Activated CD4-positive, alpha-beta T cell treated with anti-CD3 and anti-CD28 coated beads for 48 hours (primary cell): Measurements from ENCODE around the gene CCDC8.
"Not testable (repeated sequence)": the region's sequence is repeated elsewhere in the genome, so short reads cannot be mapped to it uniquely, and the experiment has no call there.

Source experiments
- DNase-seq: peaks from one replicate; pipeline ENCODE4 v3.0.0-alpha.2; 2020

CCDC8 gene

DNA sequence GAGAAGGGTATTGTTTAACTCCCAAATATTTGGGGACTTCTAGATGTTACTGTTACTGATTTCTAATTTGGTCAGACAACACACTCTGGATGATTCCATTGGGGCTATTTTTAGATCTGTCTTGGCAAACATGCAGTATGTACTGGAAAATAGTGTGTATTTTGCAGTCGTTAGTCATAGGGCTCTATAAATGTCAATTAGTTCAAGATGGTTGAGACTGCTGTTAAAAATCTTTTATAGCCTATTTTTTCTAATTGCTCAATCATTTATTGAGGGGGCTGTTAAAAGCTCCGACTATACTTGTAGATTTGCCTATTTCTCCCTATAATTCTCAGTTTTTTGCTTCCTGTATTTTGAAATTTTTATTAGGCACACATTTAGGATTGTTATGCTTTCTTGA, 35.1 kb downstream of the CCDC8 start:
- no peak for DNase-seq

DNA sequence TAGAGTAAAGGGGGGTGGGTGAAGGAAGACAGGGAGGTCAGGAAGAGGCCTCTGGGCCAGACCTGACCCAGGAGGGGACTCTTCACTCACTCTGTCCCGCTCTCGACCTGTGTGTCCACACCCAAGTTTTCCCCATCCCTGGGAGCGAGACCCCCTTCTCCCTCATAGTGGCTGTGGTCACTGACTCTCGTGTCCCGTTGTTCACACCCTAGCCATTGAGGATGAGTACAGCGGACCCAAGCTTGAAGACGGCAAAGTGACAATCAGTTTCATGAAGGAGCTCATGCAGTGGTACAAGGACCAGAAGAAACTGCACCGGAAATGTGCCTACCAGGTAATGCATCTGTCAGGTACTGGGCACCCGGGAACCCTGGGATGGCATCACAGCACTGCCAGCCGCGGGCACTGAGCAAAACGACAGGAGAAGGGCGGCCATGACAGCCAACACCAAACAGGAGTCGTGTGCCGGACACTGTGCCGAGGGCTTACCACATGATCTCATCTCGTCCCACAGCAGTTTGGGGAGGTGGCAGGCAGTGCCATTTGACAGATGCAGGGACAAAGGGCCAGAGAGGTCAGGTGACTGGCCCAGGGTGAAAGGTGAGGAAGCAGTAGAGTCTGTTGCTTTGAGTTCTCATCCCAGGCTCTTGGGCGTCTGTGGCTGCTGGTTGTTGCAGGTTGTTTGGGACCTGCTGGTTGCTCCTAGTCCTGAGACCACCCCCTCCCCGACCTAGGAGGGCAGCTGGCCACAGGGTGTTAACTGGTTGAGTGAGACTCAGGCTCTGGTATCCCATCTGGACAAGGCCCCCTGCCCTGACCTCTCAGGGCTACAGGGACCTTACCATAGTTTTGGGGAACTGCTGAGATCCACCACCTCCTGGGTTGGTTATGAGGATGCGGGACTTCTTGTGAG, 36.9 kb downstream of the CCDC8 start:
- DNase-seq: peak; percentile 1

DNA sequence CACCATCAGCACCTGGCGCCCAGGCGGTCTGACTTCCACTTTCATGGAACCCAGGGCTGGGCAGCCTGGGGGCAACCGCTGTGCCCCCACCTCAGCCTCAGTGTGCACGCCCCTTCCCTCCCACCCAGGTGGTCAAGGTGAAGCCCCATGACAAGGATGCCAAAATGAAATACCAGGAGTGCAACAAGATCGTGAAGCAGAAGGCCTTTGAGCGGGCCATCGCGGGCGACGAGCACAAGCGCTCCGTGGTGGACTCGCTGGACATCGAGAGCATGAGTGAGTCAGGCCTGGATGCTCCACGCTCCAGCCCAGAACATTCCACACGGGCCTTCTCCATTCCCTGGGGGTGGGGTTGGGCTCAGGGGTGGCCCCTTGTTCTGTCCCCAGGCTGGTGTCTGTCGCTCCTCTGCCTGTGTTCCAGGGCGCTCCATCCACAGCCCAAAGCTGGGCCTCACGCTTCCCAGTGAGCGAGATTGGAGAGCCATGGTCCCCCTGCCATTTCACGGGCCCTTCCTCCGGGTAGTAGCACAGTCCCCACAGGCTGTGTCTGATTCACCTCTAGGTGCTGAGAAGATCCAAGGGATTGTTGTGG, 37.8 kb downstream of the CCDC8 start:
- not testable (repeated sequence) for DNase-seq

DNA sequence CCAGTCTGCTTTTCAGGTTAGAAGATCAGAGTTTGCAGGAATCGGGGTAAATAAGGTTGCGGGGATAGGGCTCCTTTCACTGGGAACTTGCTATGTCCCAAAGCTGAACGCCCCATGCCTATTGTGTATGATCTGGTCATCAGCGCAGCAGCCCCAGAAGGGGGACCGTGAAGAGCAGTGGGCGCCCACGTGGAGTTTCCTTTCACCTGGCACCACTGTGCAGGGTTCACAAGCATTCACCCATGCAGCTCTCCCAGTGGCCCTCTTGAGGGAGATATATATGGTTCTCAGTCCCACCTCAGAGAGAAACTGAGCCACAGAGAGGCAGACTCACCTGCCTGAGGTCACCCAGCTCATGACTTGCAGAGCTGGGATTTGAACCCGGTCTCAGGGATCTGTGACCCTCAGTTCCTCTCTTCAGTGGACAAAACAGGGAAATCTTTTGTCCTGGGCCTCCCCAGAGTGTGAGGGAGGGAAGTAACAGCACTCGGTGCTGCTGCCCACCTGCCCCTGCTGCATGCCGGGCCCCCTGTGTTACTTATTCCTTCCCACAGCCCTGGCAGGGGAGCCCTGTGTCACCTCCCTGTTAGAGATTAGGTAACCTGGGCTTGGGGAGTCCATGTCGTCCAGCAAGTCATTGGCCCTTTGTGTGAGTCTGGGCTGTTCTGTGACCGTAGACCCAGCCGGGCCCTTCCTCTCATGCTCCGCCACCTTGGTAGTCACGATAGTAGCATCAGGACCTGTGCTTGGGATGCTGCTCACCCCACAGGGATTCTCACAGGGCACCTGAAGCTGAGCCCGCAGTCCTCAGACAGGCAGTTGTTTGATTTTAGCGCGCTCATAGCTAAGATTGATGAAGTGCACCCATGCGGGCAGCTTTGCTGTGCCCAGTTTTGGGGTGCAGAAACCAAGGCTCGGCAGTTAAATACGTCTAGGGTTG, 38.6 kb downstream of the CCDC8 start:
- DNase-seq: peak; percentile 0

DNA sequence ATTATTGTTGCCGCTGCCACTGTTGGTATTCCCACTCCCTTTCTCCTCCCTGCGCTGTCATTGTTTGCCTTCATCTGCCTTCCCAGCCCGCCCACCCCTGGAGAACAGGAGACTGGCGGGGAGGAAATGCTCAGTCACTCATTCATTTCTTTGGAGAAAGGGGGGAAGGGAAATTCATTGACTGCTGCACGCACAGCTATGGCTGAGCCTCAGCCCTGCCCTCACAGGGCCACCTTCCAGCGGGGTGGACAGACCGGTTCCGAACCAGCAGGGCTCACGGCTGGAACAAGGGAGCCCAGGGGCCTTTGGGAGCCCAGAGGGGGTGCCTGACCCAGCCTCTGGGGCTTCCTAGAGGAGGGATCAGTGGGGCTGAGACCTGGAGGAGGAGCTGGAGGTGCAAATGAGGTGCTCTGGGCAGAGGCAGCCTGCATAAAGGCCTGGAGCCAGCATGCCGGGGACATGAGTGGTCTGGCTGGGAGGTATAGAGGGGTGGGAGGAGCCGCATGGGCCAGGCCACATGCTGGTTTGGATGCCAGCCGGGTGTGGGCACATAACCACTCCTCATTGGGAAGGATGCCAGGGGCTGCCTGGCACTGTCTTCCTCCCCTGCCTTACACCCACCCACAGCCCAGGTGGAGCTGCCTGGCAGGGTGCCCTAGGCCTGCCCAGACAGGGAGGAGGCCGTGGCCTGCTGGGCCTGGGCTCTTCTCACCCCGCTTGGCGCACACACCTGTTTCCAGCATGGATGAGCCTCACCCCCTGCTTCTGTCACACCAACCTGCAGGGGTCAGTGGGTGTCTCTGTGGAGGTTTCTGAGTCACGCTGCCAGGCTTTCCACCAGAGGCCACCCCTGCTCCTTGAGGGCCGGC, 39.6 kb downstream of the CCDC8 start:
- peak; percentile 1 for DNase-seq

DNA sequence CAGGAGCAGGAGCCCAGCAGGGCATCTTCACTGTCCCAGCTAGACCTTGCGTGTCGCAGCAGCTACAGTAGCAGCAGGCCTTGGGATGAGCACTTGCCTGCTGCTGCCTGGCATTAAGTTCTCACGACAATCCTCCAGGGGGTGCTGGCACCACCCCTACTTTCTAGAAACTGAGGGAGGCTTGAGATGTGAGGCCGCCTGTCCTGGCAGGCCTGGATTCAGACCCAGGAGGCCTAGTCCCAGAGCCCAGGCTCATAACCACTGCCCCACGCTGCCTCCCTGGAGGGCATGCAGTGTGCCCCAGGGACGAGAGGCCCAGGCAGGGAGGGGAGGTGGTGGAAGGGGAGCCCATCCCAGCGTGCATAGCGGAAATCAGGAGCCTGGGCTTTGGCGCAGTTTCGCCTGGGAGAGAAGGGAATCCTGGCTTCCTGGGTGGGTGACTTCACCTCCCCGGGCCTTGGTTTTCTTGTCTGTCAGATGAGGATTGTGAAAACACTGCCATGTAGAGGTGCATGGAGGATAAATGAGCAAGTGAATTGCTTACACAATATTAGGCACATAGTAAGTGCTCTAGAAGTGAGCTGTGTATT, 40.4 kb downstream of the CCDC8 start:
- DNase-seq: peak; percentile 1

DNA sequence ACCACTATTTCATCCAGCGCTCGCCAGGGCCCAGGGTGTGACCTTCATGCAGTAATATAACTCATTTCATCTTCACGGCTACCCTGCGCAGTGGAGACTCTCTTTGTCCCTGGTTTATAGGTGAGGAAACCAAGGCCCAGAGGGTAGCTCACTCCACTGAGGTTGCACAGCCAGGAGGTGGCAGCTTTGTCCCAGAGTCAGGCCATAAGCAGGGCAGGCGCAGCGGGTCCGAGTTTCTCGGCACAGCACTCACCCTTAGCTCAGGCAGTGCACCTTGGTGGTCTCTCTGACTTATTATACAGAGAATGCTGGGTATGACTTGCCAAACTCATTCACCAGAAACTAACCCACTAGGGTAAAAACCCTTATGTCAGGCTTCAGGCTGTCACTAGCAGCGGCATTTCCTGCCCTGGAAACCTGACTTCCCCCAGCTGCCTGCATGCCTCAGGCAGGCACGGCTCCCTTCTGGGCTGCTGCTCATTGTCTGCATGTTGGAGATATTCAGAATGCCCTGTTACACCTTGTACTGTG, 41.9 kb downstream of the CCDC8 start:
- DNase-seq: peak; percentile 9

DNA sequence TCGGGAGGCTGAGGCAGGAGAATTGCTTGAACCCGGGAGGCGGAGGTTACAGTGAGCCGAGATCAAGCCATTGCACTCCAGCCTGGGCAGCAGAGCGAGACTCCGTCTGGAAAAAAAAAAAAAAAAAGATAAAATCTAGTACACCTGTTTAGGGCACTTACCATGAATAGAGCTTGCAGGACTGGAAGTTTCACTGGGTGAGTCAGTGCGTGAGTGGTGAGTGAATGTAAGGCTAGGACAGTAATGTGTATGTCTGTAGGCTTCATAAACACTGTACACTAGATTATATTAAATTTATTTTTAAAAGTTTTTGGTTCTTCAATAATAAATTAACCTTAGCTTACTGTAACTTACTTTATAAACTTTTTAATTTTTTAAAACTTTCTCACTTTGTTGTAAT, 43.5 kb downstream of the CCDC8 start:
- DNase-seq: peak; percentile 44

DNA sequence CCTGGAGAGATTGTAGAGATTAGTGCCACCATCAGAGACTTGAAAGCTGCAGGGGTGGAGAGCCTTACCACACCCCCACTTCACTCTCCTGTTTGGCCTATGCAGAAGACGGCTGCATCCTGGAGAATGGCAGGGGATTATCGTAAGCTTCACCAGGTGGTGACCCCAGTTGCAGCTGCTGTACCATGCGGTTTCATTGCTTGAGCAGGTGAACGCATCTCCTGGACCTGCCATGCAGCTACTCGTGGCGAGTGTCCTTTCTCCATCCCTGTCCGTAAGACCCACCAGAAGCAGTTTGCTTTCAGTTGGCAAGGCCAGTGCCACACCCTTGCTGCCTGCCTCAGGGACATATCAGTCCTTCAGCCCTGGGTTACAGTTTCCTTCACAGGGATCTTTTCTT, 45.2 kb downstream of the CCDC8 start:
- peak; percentile 0 for DNase-seq

DNA sequence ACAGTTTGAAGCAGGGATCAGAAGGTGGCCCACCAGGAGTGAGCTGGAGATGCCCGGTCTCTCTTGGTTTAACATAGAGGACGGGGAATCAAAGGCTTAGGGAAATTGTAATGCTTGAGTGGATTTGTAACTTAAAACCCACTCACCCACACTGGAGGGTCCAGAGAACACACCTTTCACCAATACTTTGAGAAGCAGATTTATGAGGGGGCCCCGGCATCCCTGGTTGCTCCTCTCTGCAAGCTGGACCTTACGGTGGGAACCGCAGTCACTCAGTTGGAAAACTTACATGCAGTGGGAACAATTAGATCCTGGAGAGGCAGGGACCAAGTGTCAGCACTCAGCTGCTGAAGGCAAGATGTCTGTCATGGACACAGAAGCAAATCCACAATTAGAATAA, 45.9 kb downstream of the CCDC8 start:
- no peak for DNase-seq

DNA sequence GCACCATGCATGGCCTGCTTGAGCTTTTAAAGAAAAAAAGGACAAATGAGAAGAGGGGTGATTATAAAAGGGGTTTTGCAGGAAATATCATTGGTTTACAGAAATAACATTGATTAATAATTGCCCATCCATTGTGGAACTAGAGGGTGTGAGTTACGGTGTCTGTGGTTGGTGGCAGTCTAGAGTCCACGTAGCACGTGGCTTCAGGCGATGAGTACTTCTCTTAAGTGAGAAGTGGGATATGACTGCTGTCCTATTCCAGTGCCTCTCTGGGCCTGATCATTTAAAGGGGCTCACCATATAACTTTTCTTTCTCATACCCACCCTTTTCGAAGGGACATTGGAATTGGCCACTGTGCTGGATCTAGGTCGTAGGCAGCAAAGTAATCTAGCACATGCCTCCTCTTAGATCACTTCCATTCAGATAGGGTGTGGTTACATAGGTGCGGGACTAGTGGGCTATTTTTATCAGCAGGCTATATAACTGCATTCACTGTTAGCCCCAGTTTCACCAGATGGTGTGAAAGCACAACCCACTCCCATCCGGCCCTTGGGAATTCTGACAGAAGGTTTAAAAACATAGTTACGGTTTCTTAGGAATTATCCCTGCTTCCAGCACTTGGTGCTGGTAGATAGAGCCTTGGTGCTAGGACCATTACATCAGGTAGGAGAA, 46.6 kb downstream of the CCDC8 start:
- peak; percentile 2 for DNase-seq

DNA sequence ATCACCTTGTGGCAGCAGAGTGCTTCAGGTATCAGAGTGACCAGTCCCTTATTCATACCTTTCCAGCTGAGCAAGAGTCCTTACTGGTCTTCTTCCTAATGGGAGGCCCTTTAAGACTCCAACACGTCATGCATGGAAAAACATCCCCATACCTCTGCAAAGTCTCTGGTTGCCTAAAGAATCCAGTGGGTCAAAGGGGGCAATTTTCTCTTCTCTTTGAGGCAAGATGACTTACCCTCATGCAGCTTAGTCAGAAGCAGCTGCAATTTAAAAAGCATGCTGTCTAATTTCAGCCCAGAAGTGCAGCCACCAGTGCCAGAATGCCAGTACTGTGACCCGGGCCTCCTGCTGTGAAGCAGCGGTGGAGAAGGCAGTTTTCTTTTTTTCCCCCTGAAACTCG, 47.8 kb downstream of the CCDC8 start:
- DNase-seq: no peak

DNA sequence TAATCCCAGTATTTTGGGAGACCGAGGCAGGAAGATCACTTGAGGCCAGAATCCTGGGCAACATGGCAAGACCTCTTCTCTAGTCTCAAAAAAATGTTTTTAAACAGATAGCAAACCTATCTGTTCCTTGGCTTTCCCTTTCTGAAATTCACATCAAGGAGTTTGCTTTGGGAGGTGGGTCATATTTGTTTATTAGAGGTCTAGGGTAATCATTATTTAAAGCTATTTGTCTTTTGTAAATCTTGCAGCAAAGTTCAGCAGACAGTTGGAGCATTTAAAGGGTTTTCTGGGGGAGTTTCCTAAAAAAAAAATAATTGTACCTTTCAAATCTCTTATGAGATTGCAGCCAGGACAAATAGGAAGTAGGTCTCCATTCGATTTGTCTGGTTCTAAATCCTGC, 49.0 kb downstream of the CCDC8 start:
- DNase-seq: no peak

DNA sequence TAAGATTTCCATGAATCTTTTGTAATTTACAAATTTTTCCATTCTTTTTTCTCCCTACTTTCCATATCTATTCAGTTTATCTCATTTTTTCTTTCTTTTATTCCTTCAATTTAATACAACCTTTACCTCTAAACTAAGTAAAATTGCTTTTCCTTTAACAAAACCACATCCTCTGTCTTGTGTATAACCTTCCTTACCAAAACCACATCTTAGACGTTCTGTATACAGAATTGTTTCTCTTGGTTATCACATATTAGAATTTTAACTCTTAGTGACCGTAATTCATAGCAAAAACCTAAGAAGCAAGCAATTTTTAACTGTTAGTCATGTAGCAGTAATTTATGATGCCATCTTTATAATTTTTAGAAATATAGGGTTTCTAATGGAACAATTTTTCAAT, 51.4 kb downstream of the CCDC8 start:
- no peak for DNase-seq
